Ovary (tissue), 9 donors: Measurements from ENCODE around the gene BSCL2. TPM values are rescaled to one million over a fixed set of nuclear protein-coding genes. Genes with fewer than 3 reads are reported as not detected.
A peak's percentile ranks its signal among the peaks of the same experiment; 100 is the strongest.

Source experiments
- DNase-seq, 5 donors: peaks; one replicate each; pipeline ENCODE4 v3.0.0-alpha.2; 2019 to 2020
- H3K27ac ChIP-seq, 2 donors: fragments of 200-600 bp; one replicate each; pipeline versions ENCODE4 v1.5.1 to v1.8.0; 2019 to 2022
- H3K27me3 ChIP-seq: fragments of 200-600 bp; one replicate; pipeline ENCODE4 v1.8.0; 2022
- H3K36me3 ChIP-seq: fragments of 200-600 bp; sonication (generic); one replicate; pipeline ENCODE4 v1.5.1; 2019
- H3K4me1 ChIP-seq: one replicate; pipeline ENCODE4 v1.8.1; 2013; ENCODE audit warnings: mild to moderate bottlenecking, moderate library complexity; ENCODE audit not compliant: insufficient read depth
- H3K4me3 ChIP-seq: fragments of 200-600 bp; sonication (generic); one replicate; pipeline ENCODE4 v1.5.1; 2017
- H3K9me3 ChIP-seq, 2 donors: fragments of 200-600 bp in 1 of 2; sonication (generic) in 1 of 2; one replicate each; pipeline versions ENCODE4 v1.5.1 to v1.8.1; 2013 to 2019; ENCODE audit warnings: mild to moderate bottlenecking in 1 of 2, moderate library complexity in 1 of 2
- EP300 ChIP-seq: sonication (generic); formaldehyde crosslinking; IDR thresholded peaks from one replicate; pipeline ENCODE4 v1.6.1; 2017; ENCODE audit warnings: antibody characterized with exemption
- POLR2A ChIP-seq: fragments of 450-650 bp; IDR thresholded peaks from one replicate; pipeline ENCODE4 v1.6.1; 2017; ENCODE audit warnings: antibody characterized with exemption, mild to moderate bottlenecking, moderate library complexity
- WGBS, 3 donors: extraction: QIAGEN DNeasy Blood & Tissue Kit in 1 of 3; methylation state at CpG; one replicate each; pipeline versions ENCODE4 v1.1.5 to v1.1.7; 2013 to 2017; 5-methylcytosine and 5-hydroxymethylcytosine counted together
- intact Hi-C, 4 donors: fragments of 100-400 bp; cut with DNase I; formaldehyde crosslinking; loops; one replicate each; pipeline versions ENCODE4 v1.11.0 to v1.15.1; 2022 to 2023
- polyA plus RNA-seq, 2 donors: library from polyadenylated mRNA; stranded (reverse); fragments of 200-250 nt in 1 of 2; fragments of 350-450 nt in 1 of 2; fragmentation: Illumina TruSeq in 1 of 2; extraction: RNeasy Lipid Tissue Mini Kit (QIAGEN cat#74804) in 1 of 2; gene quantifications; one replicate each; pipeline ENCODE4 v1.2.3, GENCODE V29; 2013 to 2014
- total RNA-seq, 7 donors: library from RNA; depleted of rRNA in 2 of 7; stranded (reverse); fragments of >200 nt in 2 of 7; fragmentation: NEBNext Ultra II Directional in 3 of 7; extraction: Animal tissue kit (Norgen Biotek cat#: 25700) in 3 of 7; gene quantifications; one replicate each; pipeline versions ENCODE4 v1.1.0 to v1.2.4, GENCODE V29; 2016 to 2023
- TF ChIP-seq, protein P1 (sequence below), 3 donors: fragments of 450-650 bp in 2 of 3; fragments of 200-600 bp in 1 of 3; IDR thresholded peaks; one replicate each; pipeline versions ENCODE4 v1.5.1 to v1.8.0; 2016 to 2022; ENCODE audit warnings: antibody characterized with exemption in 3 of 3, mild to moderate bottlenecking in 1 of 3
- donor health status: DM: no; HTN: no; CAD: no; lungs with moderate emphysema.
- donor health status: DM: no; HTN: no; CAD: no.
- donor health status: Bipolar disorder and iron deficiency.
- donor health status: DM: yes; HTN: yes; CAD: no.
- donor health status: DM: no; HTN: no; CAD: no.
- donor health status: DM: yes; HTN: yes; CAD: no.

BSCL2 gene
- total and polyA plus RNA-seq, 9 donors, result 31.4 to 122 (median 57.2) TPM

DNA sequence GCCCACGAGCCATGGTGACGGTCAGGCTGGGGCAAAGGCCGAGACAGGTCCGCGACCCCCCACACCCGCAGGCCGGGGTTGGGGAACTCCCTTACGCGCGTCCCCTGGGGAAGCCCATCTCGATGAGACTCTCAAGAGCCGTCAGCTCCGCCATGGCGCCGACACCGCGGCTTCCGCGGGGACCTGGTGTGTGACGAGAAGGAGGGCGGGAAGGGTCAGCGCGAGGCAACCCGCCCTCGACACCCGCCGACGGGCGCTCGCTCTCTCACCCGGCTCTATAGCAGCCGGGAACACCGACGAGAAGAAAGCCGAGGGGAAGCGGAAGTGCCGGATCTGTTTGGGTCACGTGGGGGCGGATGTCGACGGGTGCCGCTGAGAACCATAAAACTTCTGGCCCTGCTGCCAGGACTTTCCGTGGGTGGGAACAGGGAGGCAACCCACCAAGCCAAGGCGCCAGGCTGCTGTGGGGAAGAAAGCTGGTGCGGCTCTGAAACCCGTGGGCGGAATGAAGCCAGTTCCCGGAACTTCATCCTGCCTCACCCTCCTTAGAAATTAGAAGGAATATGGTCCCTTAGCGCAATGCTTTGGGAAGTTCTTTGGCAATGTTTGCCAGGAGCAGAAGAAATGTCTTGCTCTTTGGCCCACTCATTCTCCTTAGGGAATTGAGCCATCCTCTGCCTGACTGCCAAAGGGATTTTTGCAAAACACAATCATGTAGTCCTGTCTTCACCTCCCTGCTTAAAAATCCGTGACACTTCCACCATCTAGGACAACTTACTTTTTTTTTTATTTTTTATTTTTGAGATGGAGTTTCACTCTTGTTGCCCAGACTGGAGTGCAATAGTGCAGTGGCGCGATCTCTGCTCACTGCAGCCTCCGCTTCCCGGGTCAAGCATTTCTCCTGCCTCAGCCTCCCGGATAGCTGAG, 28.2 kb downstream of the BSCL2 start, which contains the start of gene UBXN1:
TSS of gene UBXN1 (minus strand) at position 304 of the 927 bp plus-strand sequence. CDS start at position 154, 150 bp downstream.
- Histone ChIP-seq H3K27me3 (no peaks in the 10 kb centered on the region), H3K9me3 (no peaks in the 10 kb centered on the region), H3K4me3 (peak within 1 kb of the TSS; percentile 60), H3K4me1 (peaks cover 3% of the 10 kb centered on the region), H3K27ac (peak within 1 kb of the TSS; percentile 73 to 82), H3K36me3 (no peaks in the 10 kb centered on the region)
- peak; percentile 88 to 92 (median 90) for DNase-seq
- 1 to 5% (median 2%) methylated on average over 42 to 55 of the region's 55 CpGs for WGBS, 3 donors
- TF ChIP-seq, protein P1, sequence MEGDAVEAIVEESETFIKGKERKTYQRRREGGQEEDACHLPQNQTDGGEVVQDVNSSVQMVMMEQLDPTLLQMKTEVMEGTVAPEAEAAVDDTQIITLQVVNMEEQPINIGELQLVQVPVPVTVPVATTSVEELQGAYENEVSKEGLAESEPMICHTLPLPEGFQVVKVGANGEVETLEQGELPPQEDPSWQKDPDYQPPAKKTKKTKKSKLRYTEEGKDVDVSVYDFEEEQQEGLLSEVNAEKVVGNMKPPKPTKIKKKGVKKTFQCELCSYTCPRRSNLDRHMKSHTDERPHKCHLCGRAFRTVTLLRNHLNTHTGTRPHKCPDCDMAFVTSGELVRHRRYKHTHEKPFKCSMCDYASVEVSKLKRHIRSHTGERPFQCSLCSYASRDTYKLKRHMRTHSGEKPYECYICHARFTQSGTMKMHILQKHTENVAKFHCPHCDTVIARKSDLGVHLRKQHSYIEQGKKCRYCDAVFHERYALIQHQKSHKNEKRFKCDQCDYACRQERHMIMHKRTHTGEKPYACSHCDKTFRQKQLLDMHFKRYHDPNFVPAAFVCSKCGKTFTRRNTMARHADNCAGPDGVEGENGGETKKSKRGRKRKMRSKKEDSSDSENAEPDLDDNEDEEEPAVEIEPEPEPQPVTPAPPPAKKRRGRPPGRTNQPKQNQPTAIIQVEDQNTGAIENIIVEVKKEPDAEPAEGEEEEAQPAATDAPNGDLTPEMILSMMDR (IDR thresholded peaks at IDR 0.05), result no peak
- TF ChIP-seq EP300 (peak; percentile 63), POLR2A (peak; percentile 57)
- intact Hi-C loops, result loop anchor here in 2 of 4 donors (5.0 to 10.0 kb wide), 2 partner anchors 48 to 284 kb away; partner anchors contain the start of genes HNRNPUL2 (in 1 of the 2) and TTC9C (in 1 of the 2)

GRCh38 chr11:62678433-62678769, 28.8 kb downstream of the BSCL2 start:
- peak overlapping the region; percentile 60 for H3K4me3 ChIP-seq
- H3K27me3 ChIP-seq, result no peaks in the 10 kb centered on the region
- no peak for DNase-seq
- WGBS, 3 donors, result 1 to 4% (median 2%) methylated on average over 16 of the region's 16 CpGs
- H3K4me1 ChIP-seq, result peaks cover 3% of the 10 kb centered on the region
- intact Hi-C loops, result loop anchor here in 2 of 4 donors (5.0 to 10.0 kb wide), 2 partner anchors 49 to 284 kb away; partner anchors contain the start of genes HNRNPUL2 (in 1 of the 2) and TTC9C (in 1 of the 2)
- H3K27ac ChIP-seq, result peak overlapping the region; percentile 73 to 82
- no peaks in the 10 kb centered on the region for H3K9me3 ChIP-seq
- no peaks in the 10 kb centered on the region for H3K36me3 ChIP-seq
- TF ChIP-seq POLR2A (no peak), EP300 (no peak)
- TF ChIP-seq, protein P1 (IDR thresholded peaks at IDR 0.05), result no peak

DNA sequence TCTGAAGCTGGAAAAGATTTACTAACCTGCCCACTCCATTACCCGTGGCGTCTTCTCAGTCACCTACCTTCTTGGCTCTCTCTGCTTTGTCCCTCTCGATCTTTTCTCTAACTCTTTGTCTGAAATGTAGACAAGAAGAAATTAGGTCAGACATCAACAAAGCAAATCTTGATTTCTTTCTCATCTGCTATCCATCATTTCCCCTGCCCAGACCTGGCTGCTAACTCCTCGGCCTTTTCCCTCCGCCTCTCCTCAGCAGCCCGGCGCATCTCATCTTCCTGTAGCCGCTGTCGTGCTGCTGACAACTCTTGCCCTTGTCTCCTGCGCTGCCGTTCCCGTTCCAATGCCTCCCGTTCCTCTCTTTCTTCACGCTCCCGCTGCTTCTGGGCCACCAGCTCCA, 29.5 kb downstream of the BSCL2 start:
- Histone ChIP-seq H3K4me3 (no peak overlapping the region), H3K27me3 (no peaks in the 10 kb centered on the region), H3K4me1 (peaks cover 6% of the 10 kb centered on the region), H3K27ac (no peak overlapping the region), H3K36me3 (no peaks in the 10 kb centered on the region), H3K9me3 (no peaks in the 10 kb centered on the region)
- 67 to 73% (median 69%) methylated on average over 15 of the region's 15 CpGs for WGBS, 3 donors
- intact Hi-C loops, result loop anchor here in 2 of 4 donors (5.0 to 10.0 kb wide), 2 partner anchors 50 to 283 kb away; partner anchors contain the start of genes HNRNPUL2 (in 1 of the 2) and TTC9C (in 1 of the 2)
- DNase-seq, result no peak
- TF ChIP-seq POLR2A (no peak), EP300 (no peak)
- TF ChIP-seq, protein P1 (IDR thresholded peaks at IDR 0.05), result no peak

DNA sequence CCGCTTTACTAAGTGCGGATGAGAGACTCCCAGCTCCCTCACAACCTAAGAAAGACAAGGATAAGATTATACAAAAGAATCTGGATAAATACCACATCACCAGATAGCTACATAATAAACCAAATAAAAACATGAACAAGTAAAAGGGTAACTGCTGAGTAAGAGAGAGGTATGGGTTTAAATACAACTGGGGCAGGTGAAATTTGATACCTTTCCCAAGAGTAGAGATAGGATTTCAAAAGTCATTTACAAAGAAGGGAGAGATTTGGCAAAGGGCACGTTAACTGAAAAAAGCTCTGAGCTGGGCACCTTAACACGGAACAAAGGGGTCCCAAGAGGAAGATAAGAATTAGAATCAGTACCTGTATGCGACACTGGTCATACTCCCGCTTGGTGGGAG, 30.1 kb downstream of the BSCL2 start:
- 68 to 72% (median 69%) methylated on average over 6 of the region's 6 CpGs for WGBS, 3 donors

More for the DNA sequence above, 30.1 kb downstream of the BSCL2 start:
- Histone ChIP-seq H3K27ac (no peak overlapping the region), H3K4me1 (peaks cover 8% of the 10 kb centered on the region), H3K36me3 (no peaks in the 10 kb centered on the region), H3K27me3 (no peaks in the 10 kb centered on the region), H3K4me3 (no peak overlapping the region), H3K9me3 (no peaks in the 10 kb centered on the region)
- TF ChIP-seq EP300, result no peak
- TF ChIP-seq, protein P1 (IDR thresholded peaks at IDR 0.05), result no peak
- TF ChIP-seq POLR2A, result no peak
- no peak for DNase-seq
- intact Hi-C loops, result loop anchor here in 2 of 4 donors (5.0 to 10.0 kb wide), 2 partner anchors 50 to 282 kb away; partner anchors contain the start of genes HNRNPUL2 (in 1 of the 2) and TTC9C (in 1 of the 2)
